Colonic mucosa (tissue), 4 donors: ENCODE measurements around the gene ST7L. TPM values are rescaled to one million over a fixed set of nuclear protein-coding genes. Genes with fewer than 3 reads are reported as not detected.
A peak's percentile ranks its signal among the peaks of the same experiment; 100 is the strongest.

ENCODE experiments used
- DNase-seq: peaks from one replicate; pipeline ENCODE4 v3.0.0-alpha.2; 2020
- H3K27ac ChIP-seq: fragments of 200-600 bp; one replicate; pipeline ENCODE4 v1.8.0; 2021
- H3K27me3 ChIP-seq: fragments of 200-600 bp; one replicate; pipeline ENCODE4 v1.8.0; 2021
- H3K36me3 ChIP-seq: fragments of 200-600 bp; one replicate; pipeline ENCODE4 v1.8.0; 2021
- H3K4me1 ChIP-seq: fragments of 200-600 bp; one replicate; pipeline ENCODE4 v1.8.0; 2021; ENCODE audit warnings: mild to moderate bottlenecking
- H3K4me3 ChIP-seq: fragments of 200-600 bp; one replicate; pipeline ENCODE4 v1.8.0; 2021
- H3K9ac ChIP-seq, 2 donors: one replicate each; pipeline ENCODE4 v1.7.0; 2013; ENCODE audit warnings: control low read depth in 2 of 2, low read depth in 2 of 2, low read length in 2 of 2
- H3K9me3 ChIP-seq: fragments of 200-600 bp; one replicate; pipeline ENCODE4 v1.8.0; 2021
- CTCF ChIP-seq: fragments of 200-600 bp; IDR thresholded peaks from one replicate; pipeline ENCODE4 v1.8.0; 2022; ENCODE audit warnings: antibody characterized with exemption, mild to moderate bottlenecking
- intact Hi-C: fragments of 100-400 bp; cut with DNase I; formaldehyde crosslinking; loops from one replicate; pipeline ENCODE4 v1.14.1; 2022
- total RNA-seq, 2 donors: library from RNA; stranded (reverse); fragmentation: NEBNext Ultra II Directional in 1 of 2; extraction: Animal tissue kit (Norgen Biotek cat#: 25700) in 1 of 2; gene quantifications; one replicate each; pipeline ENCODE4 v1.2.1, GENCODE V29; 2021
- donor health status: healthy.
- donor health status: DM: no; HTN: no; CAD: no.
- donor health status: DM: no; HTN: no; CAD: no.

Gene ST7L
- total RNA-seq, 2 donors from 2014 or later = 14.4 to 15.0 TPM

- Histone ChIP-seq H3K9ac (no peak overlapping the region), H3K27ac (no peak overlapping the region), H3K4me1 (no peaks in the 10 kb centered on the region), H3K27me3 (no peaks in the 10 kb centered on the region), H3K36me3 (no peaks in the 10 kb centered on the region), H3K9me3 (no peaks in the 10 kb centered on the region), H3K4me3 (no peak overlapping the region)
- TF ChIP-seq CTCF = peak; percentile 66
- DNase-seq = no peak
- intact Hi-C loops = loop anchor here (5.0 kb wide), 3 partner anchors 93 to 222 kb away; partner anchors contain the start of gene RHOC
Measured at GRCh38 chr1:112614460-112615065, 4.4 kb downstream of the ST7L start.

DNA sequence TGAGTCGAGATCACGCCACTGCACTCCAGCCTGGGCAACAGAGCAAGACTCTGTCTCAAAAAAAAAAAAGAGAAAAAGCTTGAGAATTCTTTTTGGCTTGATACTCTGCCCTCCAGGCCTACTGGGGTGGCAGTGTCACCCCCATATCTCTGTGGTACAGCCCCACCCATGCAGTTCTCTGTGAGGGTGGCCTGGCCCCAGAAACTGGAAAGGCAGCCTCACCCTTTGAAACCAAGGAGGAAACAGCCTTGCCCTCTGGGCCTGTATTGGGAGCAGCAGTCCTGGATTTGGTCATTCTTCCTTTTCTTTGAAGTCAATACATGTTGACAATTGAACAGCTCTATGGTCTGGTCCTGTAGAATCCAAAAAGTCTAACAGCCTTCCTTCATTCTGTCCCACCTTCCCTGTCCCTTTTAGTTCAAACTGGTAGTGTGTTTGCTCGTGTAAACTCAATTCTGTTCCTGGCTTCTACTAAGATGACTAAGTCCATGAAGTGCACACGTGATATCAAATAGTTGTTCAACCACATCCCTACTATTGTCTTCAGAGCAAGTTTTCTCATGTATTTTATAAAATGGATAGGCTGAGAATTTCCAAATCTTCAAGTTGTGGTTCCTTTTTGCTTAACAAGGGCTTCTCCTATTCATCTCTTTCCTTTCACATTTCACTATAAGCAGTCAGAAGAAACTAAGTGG is 13.2 kb downstream of the ST7L start:
- Histone ChIP-seq H3K27me3 (no peaks in the 10 kb centered on the region), H3K9ac (no peak overlapping the region), H3K36me3 (no peaks in the 10 kb centered on the region), H3K27ac (no peak overlapping the region), H3K4me1 (no peaks in the 10 kb centered on the region), H3K9me3 (no peaks in the 10 kb centered on the region), H3K4me3 (no peak overlapping the region)
- intact Hi-C loops = no loop called here
- DNase-seq = no peak
- no peak for TF ChIP-seq CTCF

DNA sequence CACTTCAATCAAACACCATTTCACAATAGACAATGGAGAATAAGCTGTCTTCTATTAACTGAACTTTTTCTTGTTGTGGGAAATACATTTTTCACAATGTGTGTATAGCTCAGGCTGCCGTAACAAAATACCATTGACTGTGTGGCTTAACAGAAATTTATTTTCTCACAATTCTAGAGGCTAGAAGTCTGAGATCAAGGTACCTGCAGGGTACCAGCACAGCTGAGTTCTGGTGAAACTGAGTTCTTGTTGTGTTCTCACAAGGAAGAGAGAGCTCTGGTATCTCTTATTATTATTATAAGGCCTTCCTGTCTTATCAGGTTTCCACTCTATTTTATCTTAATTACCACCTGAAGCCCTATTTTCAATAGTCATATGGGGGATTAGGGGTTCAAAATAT is 15.4 kb downstream of the ST7L start:
- no peak overlapping the region for H3K4me3 ChIP-seq
- no peak overlapping the region for H3K27ac ChIP-seq
- H3K27me3 ChIP-seq = no peaks in the 10 kb centered on the region
- DNase-seq = no peak
- H3K9me3 ChIP-seq = no peaks in the 10 kb centered on the region
- intact Hi-C loops = no loop called here
- H3K9ac ChIP-seq = no peak overlapping the region
- H3K4me1 ChIP-seq = no peaks in the 10 kb centered on the region
- TF ChIP-seq CTCF = no peak
- H3K36me3 ChIP-seq = no peaks in the 10 kb centered on the region

GRCh38 chr1:112603012-112603411 is 15.9 kb downstream of the ST7L start:
- Histone ChIP-seq H3K4me1 (no peaks in the 10 kb centered on the region), H3K36me3 (no peaks in the 10 kb centered on the region), H3K4me3 (no peak overlapping the region), H3K27me3 (no peaks in the 10 kb centered on the region), H3K27ac (no peak overlapping the region), H3K9ac (no peak overlapping the region), H3K9me3 (no peaks in the 10 kb centered on the region)
- intact Hi-C loops = no loop called here
- no peak for DNase-seq
- TF ChIP-seq CTCF = no peak

GRCh38 chr1:112599477-112599876 is 19.5 kb downstream of the ST7L start:
- H3K9ac ChIP-seq = no peak overlapping the region
- DNase-seq = no peak
- H3K27ac ChIP-seq = no peak overlapping the region
- H3K27me3 ChIP-seq = no peaks in the 10 kb centered on the region
- no peaks in the 10 kb centered on the region for H3K36me3 ChIP-seq
- H3K9me3 ChIP-seq = no peaks in the 10 kb centered on the region
- TF ChIP-seq CTCF = no peak
- no peak overlapping the region for H3K4me3 ChIP-seq
- no peaks in the 10 kb centered on the region for H3K4me1 ChIP-seq
- intact Hi-C loops = no loop called here
